Memory B cell (primary cell): Measurements from ENCODE around the gene SLC36A2.
"Not testable (repeated sequence)": the region's sequence is repeated elsewhere in the genome, so short reads cannot be mapped to it uniquely, and the experiment has no call there.

Source experiments
- ATAC-seq: fragments of 150-1000 bp; cut with Tn5 transposase; 2 replicates; pipeline ENCODE4 v1.10.0; 2021; ENCODE audit warnings: low read depth, mild to moderate bottlenecking, moderate library complexity
- DNase-seq, 2 donors: peaks; one replicate each; pipeline ENCODE4 v3.0.0; 2022; ENCODE audit warnings: low spot score in 2 of 2
- H3K27ac Mint-ChIP-seq: one replicate; pipeline ENCODE4 v1.8.0; 2022; ENCODE audit warnings: mild to moderate bottlenecking, moderate library complexity, mixed read lengths
- H3K27me3 Mint-ChIP-seq: one replicate; pipeline ENCODE4 v1.8.0; 2022; ENCODE audit warnings: mixed read lengths
- H3K36me3 Mint-ChIP-seq: one replicate; pipeline ENCODE4 v1.8.0; 2022; ENCODE audit warnings: mild to moderate bottlenecking, mixed read lengths
- H3K4me1 Mint-ChIP-seq: one replicate; pipeline ENCODE4 v1.8.0; 2022; ENCODE audit warnings: mixed read lengths
- H3K4me3 Mint-ChIP-seq: one replicate; pipeline ENCODE4 v1.8.0; 2022; ENCODE audit warnings: mild to moderate bottlenecking, moderate library complexity, mixed read lengths
- H3K9me3 Mint-ChIP-seq: one replicate; pipeline ENCODE4 v1.8.0; 2022; ENCODE audit warnings: mixed read lengths

The SLC36A2 gene

DNA sequence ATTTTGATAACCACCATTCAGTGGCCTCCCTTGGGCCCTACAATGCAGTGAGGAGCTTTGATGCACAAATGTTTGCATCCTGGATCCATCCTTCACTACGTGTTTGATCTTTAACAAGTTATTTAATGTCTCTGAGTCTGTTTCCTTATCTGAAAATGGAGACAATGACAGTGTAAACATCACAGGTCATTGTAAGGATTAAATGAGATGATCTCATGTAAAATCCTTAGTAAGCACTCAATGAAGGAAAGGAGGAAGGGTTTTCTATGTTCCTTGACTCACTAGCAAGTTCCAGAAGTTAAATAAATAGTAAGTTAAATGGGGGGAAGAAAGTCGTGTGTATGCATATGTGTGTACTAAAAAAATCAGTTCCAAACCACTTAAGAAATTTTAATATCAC is 34.0 kb downstream of the SLC36A2 start:
- no peak overlapping the region for H3K4me3 Mint-ChIP-seq
- H3K9me3 Mint-ChIP-seq, result peaks cover 8% of the 10 kb centered on the region
- H3K36me3 Mint-ChIP-seq, result peaks cover 9% of the 10 kb centered on the region
- H3K4me1 Mint-ChIP-seq, result peaks cover 5% of the 10 kb centered on the region
- ATAC-seq (no peak), DNase-seq (no peak)
- H3K27ac Mint-ChIP-seq, result no peak overlapping the region
- no peaks in the 10 kb centered on the region for H3K27me3 Mint-ChIP-seq

DNA sequence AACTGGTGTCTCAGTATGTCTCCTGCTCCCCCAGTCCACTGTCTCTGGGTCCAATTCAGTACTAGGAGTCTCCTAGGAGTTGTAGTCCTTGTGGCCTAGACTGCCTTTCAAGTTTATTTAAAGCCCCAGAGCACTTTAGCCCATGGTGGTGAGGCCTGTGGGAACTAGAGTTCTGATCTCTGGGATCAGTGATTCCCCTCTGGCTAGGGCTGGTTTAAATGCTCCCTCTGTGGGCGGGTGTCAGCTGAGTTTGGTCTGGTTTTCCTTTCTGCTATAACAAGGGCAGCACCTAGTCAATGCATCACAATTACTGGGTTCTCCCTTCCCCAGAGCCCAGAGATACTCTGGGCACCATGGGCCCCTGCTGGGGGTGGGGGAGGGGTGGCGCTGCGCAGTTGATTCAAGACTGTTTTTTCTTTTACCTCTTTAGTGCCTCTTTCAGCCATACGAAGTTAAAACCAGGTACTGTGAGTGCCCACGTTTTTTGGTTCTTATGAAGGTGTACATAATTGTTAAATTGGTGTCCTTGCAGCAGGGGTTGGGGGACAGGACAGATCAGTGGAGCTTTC is 34.5 kb downstream of the SLC36A2 start:
- DNase-seq (no peak), ATAC-seq (no peak)
- peaks cover 6% of the 10 kb centered on the region for H3K4me1 Mint-ChIP-seq
- no peak overlapping the region for H3K27ac Mint-ChIP-seq
- no peak overlapping the region for H3K4me3 Mint-ChIP-seq
- peaks cover 9% of the 10 kb centered on the region for H3K36me3 Mint-ChIP-seq
- H3K9me3 Mint-ChIP-seq, result peaks cover 8% of the 10 kb centered on the region
- H3K27me3 Mint-ChIP-seq, result no peaks in the 10 kb centered on the region

GRCh38 chr5:151310932-151311331 is 36.4 kb downstream of the SLC36A2 start:
- no peaks in the 10 kb centered on the region for H3K27me3 Mint-ChIP-seq

GRCh38 chr5:151309821-151310220 is 37.5 kb downstream of the SLC36A2 start:
- H3K9me3 Mint-ChIP-seq, H3K4me1 Mint-ChIP-seq, ATAC-seq, DNase-seq, H3K4me3 Mint-ChIP-seq, H3K27ac Mint-ChIP-seq, H3K27me3 Mint-ChIP-seq, H3K36me3 Mint-ChIP-seq: not testable (repeated sequence)

More at GRCh38 chr5:151310932-151311331, 36.4 kb downstream of the SLC36A2 start:
- Mint-ChIP-seq H3K4me3 (no peak overlapping the region), H3K36me3 (peaks cover 9% of the 10 kb centered on the region), H3K9me3 (peaks cover 8% of the 10 kb centered on the region), H3K4me1 (peaks cover 3% of the 10 kb centered on the region), H3K27ac (no peak overlapping the region)
- no peak for DNase-seq
- ATAC-seq, result no peak

DNA sequence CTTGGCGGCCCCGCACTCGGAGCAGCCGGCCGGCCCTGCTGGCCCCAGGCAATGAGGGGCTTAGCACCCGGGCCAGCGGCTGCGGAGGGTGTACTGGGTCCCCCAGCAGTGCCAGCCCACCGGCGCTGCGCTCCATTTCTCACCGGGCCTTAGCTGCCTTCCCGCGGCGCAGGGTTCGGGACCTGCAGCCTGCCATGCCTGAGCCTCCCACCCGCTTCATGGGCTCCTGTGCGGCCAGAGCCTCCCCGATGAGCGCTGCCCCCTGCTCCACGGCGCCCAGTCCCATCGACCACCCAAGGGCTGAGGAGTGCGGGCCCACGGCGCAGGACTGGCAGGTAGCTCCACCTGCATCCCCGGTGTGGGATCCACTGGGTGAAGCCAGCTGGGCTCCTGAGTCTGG is 38.1 kb downstream of the SLC36A2 start:
- DNase-seq, H3K27me3 Mint-ChIP-seq, H3K4me3 Mint-ChIP-seq, H3K9me3 Mint-ChIP-seq, H3K27ac Mint-ChIP-seq, ATAC-seq, H3K4me1 Mint-ChIP-seq, H3K36me3 Mint-ChIP-seq: not testable (repeated sequence)

DNA sequence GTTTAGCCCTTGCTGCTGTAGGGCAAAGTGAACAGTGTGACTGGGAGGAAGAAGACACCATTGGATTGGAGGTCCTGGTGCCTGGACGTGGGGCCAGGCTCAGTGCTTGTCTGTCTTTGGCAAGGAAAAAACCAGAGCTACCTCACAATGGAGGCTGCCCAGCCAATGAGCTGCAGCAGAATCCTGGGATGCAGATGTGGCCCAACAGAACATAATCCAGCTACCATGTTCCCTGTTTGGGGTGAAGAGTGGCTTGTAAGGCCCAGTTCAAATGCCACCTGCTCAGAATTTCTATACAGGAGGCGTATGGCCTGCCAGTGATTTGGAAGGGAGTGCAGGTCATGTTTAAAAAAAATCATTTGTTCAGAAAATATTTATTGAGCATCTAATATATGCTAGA is 43.7 kb downstream of the SLC36A2 start, which contains the start of gene SLC36A3:
Gene SLC36A3 (minus strand): TSS at position 101 of the 400 bp plus-strand sequence. CDS start 412 bp downstream, outside the sequence.
- Mint-ChIP-seq H3K36me3 (no peaks in the 10 kb centered on the region), H3K4me3 (no peak within 1 kb of the TSS), H3K9me3 (no peaks in the 10 kb centered on the region), H3K4me1 (peaks cover 2% of the 10 kb centered on the region), H3K27me3 (peaks cover 4% of the 10 kb centered on the region), H3K27ac (no peak within 1 kb of the TSS)
- no peak for DNase-seq
- no peak for ATAC-seq

DNA sequence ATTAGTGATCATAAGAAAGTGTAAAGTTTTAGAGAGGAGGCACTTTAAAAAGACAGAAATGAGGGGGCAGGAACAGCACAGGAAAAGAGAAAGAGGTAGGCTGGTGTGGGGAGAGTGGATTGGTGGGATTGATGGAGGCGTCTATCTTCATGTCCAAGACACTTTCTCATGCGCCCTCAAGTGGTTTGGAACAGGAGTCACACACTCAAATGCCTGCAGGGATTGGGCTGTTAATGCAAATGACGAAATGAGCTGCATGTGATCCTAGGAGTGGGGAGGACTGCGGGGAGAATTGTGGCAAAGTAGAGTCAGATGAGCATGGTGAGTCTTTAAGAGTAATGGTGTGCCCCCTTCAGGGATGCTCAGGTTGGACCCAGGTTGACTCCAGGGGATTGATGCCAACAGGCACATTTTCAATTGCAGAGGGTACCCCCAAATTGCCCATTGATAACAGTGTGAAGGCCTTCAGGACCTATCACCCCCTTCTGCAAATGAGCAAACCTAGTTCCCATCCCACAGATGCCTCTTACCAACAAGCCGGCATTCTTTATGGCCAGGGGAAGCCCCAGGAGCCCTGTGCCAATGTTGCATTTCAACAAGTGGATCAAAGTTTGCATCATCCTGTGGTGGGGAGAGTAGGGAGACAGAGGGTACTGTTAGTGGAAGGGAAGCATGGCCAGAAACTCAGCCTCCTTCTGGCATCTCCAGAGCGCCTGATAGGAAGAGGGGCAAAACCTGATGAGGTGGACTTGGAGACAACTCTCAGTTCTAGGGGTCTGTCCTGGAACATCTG is 49.1 kb downstream of the SLC36A2 start:
- ATAC-seq, result peak; percentile 91
- Mint-ChIP-seq H3K36me3 (no peaks in the 10 kb centered on the region), H3K27ac (no peak overlapping the region)

GRCh38 chr5:151296974-151297373 is 50.4 kb downstream of the SLC36A2 start:
- Mint-ChIP-seq H3K4me1 (peaks cover 10% of the 10 kb centered on the region), H3K9me3 (no peaks in the 10 kb centered on the region)

More for the DNA sequence above, 49.1 kb downstream of the SLC36A2 start:
- Mint-ChIP-seq H3K4me1 (peaks cover 10% of the 10 kb centered on the region), H3K27me3 (peaks cover 6% of the 10 kb centered on the region), H3K9me3 (no peaks in the 10 kb centered on the region), H3K4me3 (no peak overlapping the region)
- peak in 1 of 2 donors; percentile 39 for DNase-seq

GRCh38 chr5:151296478-151296830 is 50.9 kb downstream of the SLC36A2 start:
- DNase-seq (no peak), ATAC-seq (no peak)
- Mint-ChIP-seq H3K4me1 (peaks cover 10% of the 10 kb centered on the region), H3K27me3 (peaks cover 2% of the 10 kb centered on the region), H3K36me3 (no peaks in the 10 kb centered on the region), H3K4me3 (no peak overlapping the region), H3K27ac (no peak overlapping the region), H3K9me3 (no peaks in the 10 kb centered on the region)

More at GRCh38 chr5:151296974-151297373, 50.4 kb downstream of the SLC36A2 start:
- Mint-ChIP-seq H3K27me3 (peaks cover 3% of the 10 kb centered on the region), H3K4me3 (no peak overlapping the region), H3K27ac (no peak overlapping the region), H3K36me3 (no peaks in the 10 kb centered on the region)
- no peak for DNase-seq
- ATAC-seq, result no peak

GRCh38 chr5:151295791-151296477 is 51.4 kb downstream of the SLC36A2 start:
- no peak for ATAC-seq
- peaks cover 10% of the 10 kb centered on the region for H3K4me1 Mint-ChIP-seq
- peaks cover 2% of the 10 kb centered on the region for H3K27me3 Mint-ChIP-seq
- no peak for DNase-seq
- H3K36me3 Mint-ChIP-seq, result no peaks in the 10 kb centered on the region
- no peaks in the 10 kb centered on the region for H3K9me3 Mint-ChIP-seq
- H3K27ac Mint-ChIP-seq, result no peak overlapping the region
- H3K4me3 Mint-ChIP-seq, result no peak overlapping the region

- Mint-ChIP-seq H3K27me3 (peaks cover 2% of the 10 kb centered on the region), H3K4me3 (no peak overlapping the region), H3K36me3 (no peaks in the 10 kb centered on the region), H3K27ac (no peak overlapping the region), H3K4me1 (peaks cover 10% of the 10 kb centered on the region), H3K9me3 (no peaks in the 10 kb centered on the region)
- ATAC-seq (no peak), DNase-seq (no peak)
Measured at GRCh38 chr5:151295138-151295537, 52.2 kb downstream of the SLC36A2 start.

DNA sequence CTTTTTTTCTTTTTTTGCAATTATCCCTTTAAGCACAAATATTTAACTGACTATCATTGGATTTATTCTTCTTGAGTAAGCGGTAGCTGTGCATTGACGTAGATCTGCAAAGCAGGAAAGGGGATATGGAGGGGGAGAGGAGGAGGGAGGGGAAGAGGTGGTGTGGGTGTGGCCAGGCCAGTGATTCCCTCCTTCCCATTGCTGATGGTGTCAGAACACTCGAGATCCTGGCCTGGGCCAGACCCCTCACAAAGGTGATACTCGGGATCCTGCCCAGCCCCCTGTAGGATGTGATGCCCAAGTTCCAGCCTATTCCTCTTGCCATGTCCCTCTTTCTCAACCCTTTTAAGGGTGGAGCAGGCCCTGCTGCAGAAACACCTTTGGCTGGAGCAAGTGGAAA is 53.7 kb downstream of the SLC36A2 start:
- H3K27me3 Mint-ChIP-seq, result peaks cover 2% of the 10 kb centered on the region
- no peak overlapping the region for H3K4me3 Mint-ChIP-seq
- no peaks in the 10 kb centered on the region for H3K9me3 Mint-ChIP-seq
- no peak overlapping the region for H3K27ac Mint-ChIP-seq
- ATAC-seq, result no peak
- no peaks in the 10 kb centered on the region for H3K36me3 Mint-ChIP-seq
- no peak for DNase-seq
- peaks cover 10% of the 10 kb centered on the region for H3K4me1 Mint-ChIP-seq

DNA sequence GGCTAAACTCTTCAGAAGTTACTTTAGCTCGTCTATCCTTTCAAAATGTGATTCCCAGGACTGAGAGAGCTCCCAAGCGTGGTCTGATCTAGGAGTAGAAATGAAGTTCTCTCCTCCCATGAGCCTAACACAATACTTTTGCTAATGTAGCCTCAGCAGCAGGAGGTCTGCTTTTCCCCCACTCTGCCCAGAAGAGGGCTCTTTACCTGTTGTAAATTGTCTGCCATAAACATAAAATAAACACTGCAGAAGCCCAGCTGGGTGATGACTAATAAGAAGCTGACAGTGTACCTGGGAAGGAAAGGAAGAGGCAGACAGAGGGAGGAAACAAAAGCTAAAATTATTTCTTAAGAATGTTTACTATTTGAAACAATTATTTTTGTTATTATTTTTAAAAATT is 59.2 kb downstream of the SLC36A2 start:
- Mint-ChIP-seq H3K27me3 (no peaks in the 10 kb centered on the region), H3K4me1 (peaks cover 3% of the 10 kb centered on the region), H3K4me3 (no peak overlapping the region), H3K27ac (no peak overlapping the region), H3K9me3 (no peaks in the 10 kb centered on the region), H3K36me3 (no peaks in the 10 kb centered on the region)
- DNase-seq, result no peak
- peak; percentile 38 for ATAC-seq

DNA sequence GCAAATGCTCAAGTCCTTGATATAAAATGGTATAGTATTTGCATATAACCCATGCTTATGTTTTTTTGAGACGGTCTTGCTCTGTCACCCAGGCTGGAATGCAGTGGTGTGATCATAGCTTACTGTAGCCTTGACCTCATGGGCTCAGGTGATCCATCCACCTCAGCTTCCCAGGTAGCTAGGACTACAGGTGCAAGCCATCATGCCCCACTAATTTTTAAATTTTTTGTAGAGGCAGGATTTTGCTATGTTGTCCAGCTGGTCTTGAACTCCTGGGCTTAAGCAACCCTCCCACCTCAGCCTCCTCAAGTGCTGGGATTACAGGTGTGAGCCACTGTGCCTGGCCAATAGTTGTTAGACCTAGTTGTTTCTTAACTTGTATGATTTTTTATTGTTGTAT is 61.1 kb downstream of the SLC36A2 start:
- H3K36me3 Mint-ChIP-seq, result no peaks in the 10 kb centered on the region
- H3K27me3 Mint-ChIP-seq, result no peaks in the 10 kb centered on the region
- DNase-seq, result no peak
- no peak overlapping the region for H3K27ac Mint-ChIP-seq
- H3K4me1 Mint-ChIP-seq, result peaks cover 3% of the 10 kb centered on the region
- H3K9me3 Mint-ChIP-seq, result no peaks in the 10 kb centered on the region
- no peak overlapping the region for H3K4me3 Mint-ChIP-seq
- ATAC-seq, result no peak
